Cardiac muscle cell (in vitro differentiated cells and primary cell): ENCODE data around the gene MYO5C. TPM values are rescaled to one million over a fixed set of nuclear protein-coding genes. Genes with fewer than 3 reads are reported as not detected.

Source experiments
- DNase-seq, 2 donors: peaks; one replicate each; pipeline versions ENCODE4 v3.0.0 to v3.0.0-alpha.2; 2010 to 2017; ENCODE audit warnings: low read depth in 1 of 2, low spot score in 1 of 2
- H3K27ac ChIP-seq: fragments of 200-600 bp; sonication (generic); 2 replicates; pipeline ENCODE4 v1.5.1; 2016
- H3K27me3 ChIP-seq: fragments of 200-600 bp; sonication (generic); 2 replicates; pipeline ENCODE4 v1.6.0; 2016; ENCODE audit warnings: control low read depth
- H3K36me3 ChIP-seq: fragments of 200-600 bp; sonication (generic); 2 replicates; pipeline ENCODE4 v1.5.1; 2016; ENCODE audit warnings: control low read depth
- H3K4me1 ChIP-seq: fragments of 200-600 bp; sonication (generic); 2 replicates; pipeline ENCODE4 v1.8.1; 2017; ENCODE audit warnings: low read depth, mild to moderate bottlenecking, mixed run types
- H3K4me3 ChIP-seq: fragments of 200-600 bp; sonication (generic); 2 replicates; pipeline ENCODE4 v1.5.1; 2016; ENCODE audit warnings: mild to moderate bottlenecking
- H3K9me3 ChIP-seq: fragments of 200-600 bp; sonication (generic); 2 replicates; pipeline ENCODE4 v1.5.1; 2017; ENCODE audit warnings: low read depth, mild to moderate bottlenecking, control low read depth
- CTCF ChIP-seq: IDR thresholded peaks from 2 replicates; pipeline ENCODE4 v1.5.1; 2012; ENCODE audit warnings: low read depth, mild to moderate bottlenecking, low read length
- polyA plus RNA-seq: library from polyadenylated mRNA; unstranded; fragments of >200 nt; fragmentation: Nextera tagmentation; extraction: Ambion mirVana; gene quantifications from 2 replicates; pipeline ENCODE4 v1.2.1, GENCODE V29; 2016
- total RNA-seq: library from RNA; depleted of rRNA; stranded (reverse); fragments of >200 nt; gene quantifications from 2 replicates; pipeline ENCODE4 v1.2.3, GENCODE V29; 2016

MYO5C gene
- total and polyA plus RNA-seq, 2 experiments from 2014 or later: 2.9 to 8.5 TPM

- DNase-seq: no peak
These were observed 144.3 kb downstream of the MYO5C start for GRCh38 chr15:52151353-52151752.

GRCh38 chr15:52150871-52151270 lies 144.7 kb downstream of the MYO5C start:
- DNase-seq: no peak
- no peaks in the 10 kb centered on the region for H3K36me3 ChIP-seq
- H3K4me1 ChIP-seq: peaks cover 6% of the 10 kb centered on the region
- H3K27me3 ChIP-seq: no peaks in the 10 kb centered on the region
- H3K9me3 ChIP-seq: no peaks in the 10 kb centered on the region
- no peak overlapping the region for H3K4me3 ChIP-seq
- no peak overlapping the region for H3K27ac ChIP-seq
- TF ChIP-seq CTCF: no peak

More at GRCh38 chr15:52151353-52151752, 144.3 kb downstream of the MYO5C start:
- Histone ChIP-seq H3K27ac (no peak overlapping the region), H3K4me3 (no peak overlapping the region), H3K36me3 (no peaks in the 10 kb centered on the region), H3K4me1 (peaks cover 6% of the 10 kb centered on the region), H3K9me3 (no peaks in the 10 kb centered on the region), H3K27me3 (no peaks in the 10 kb centered on the region)
- no peak for TF ChIP-seq CTCF

GRCh38 chr15:52150043-52150825 lies 145.4 kb downstream of the MYO5C start:
- Histone ChIP-seq H3K9me3 (no peaks in the 10 kb centered on the region), H3K27me3 (no peaks in the 10 kb centered on the region), H3K4me1 (peaks cover under 1% of the 10 kb centered on the region), H3K27ac (no peak overlapping the region), H3K4me3 (no peak overlapping the region), H3K36me3 (no peaks in the 10 kb centered on the region)
- DNase-seq: no peak
- no peak for TF ChIP-seq CTCF

- no peak for DNase-seq
- Histone ChIP-seq H3K4me3 (no peak overlapping the region), H3K4me1 (no peaks in the 10 kb centered on the region), H3K27ac (no peak overlapping the region), H3K9me3 (no peaks in the 10 kb centered on the region), H3K27me3 (no peaks in the 10 kb centered on the region), H3K36me3 (no peaks in the 10 kb centered on the region)
- TF ChIP-seq CTCF: no peak
These were observed 147.2 kb downstream of the MYO5C start for GRCh38 chr15:52148403-52148802.

GRCh38 chr15:52146776-52147175 lies 148.8 kb downstream of the MYO5C start:
- Histone ChIP-seq H3K4me3 (no peak overlapping the region), H3K36me3 (no peaks in the 10 kb centered on the region), H3K27me3 (no peaks in the 10 kb centered on the region), H3K9me3 (no peaks in the 10 kb centered on the region), H3K27ac (no peak overlapping the region), H3K4me1 (no peaks in the 10 kb centered on the region)
- DNase-seq: no peak
- TF ChIP-seq CTCF: no peak
